T47D (cell line): ENCODE results near the gene GKN1.
A peak's percentile ranks its signal among the peaks of the same experiment; 100 is the strongest.

ENCODE experiments used
- DNase-seq, 2 experiments: peaks; one replicate each; pipeline versions ENCODE4 v3.0.0 to v3.0.0-alpha.2; 2011 to 2012; ENCODE audit warnings: low read depth in 1 of 2, low spot score in 1 of 2
- JUND ChIP-seq: IDR thresholded peaks from 2 replicates; pipeline ENCODE4 v1.6.1; 2012; ENCODE audit warnings: low read depth
- in situ Hi-C: cut with HindIII; loops from 2 replicates; pipeline ENCODE4 v1.10.0; 2016; ENCODE audit warnings: low sequenced_read_pairs, low pct_unique_long_range_greater_than_20kb

The GKN1 gene, protein sequence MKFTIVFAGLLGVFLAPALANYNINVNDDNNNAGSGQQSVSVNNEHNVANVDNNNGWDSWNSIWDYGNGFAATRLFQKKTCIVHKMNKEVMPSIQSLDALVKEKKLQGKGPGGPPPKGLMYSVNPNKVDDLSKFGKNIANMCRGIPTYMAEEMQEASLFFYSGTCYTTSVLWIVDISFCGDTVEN

GRCh38 chr2:68974251-68974650, at the start of gene GKN1:
Gene GKN1 (plus strand): TSS chr2:68974636. CDS start chr2:68974678, 42 bp downstream.
- no peak for TF ChIP-seq JUND
- in situ Hi-C loops, result no loop called here

DNA sequence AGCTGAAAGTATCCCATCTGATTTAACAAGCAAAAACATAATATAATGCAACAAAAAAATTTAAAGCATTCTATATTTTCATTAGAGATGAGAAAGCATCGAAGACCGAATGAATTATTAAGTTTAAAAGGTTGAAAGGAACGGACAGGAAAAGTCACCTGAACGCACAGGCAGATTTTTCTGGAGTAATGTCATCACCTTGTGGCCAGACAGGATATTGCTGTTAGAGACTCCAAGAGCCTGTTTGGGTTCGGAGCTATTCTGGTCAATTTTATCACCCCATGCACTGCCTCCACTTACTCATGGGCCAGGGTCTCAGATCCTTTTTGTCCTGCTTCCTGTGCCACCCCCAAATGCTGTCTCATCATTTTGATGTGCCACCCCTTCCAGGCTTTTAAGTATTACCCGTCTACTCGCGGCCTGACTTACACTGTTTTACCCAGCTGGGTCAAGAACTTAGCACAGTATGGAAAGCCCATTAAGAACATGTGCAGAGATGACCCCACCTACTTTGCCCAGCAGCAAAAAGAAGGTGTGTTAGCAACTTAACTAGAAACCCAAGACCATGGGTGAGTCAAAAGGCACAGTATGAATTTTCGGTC, 49.0 kb upstream of the GKN1 start:
- in situ Hi-C loops, result no loop called here
- TF ChIP-seq JUND, result no peak
- DNase-seq, result peak; percentile 41 to 63

More at GRCh38 chr2:68974251-68974650, at the start of gene GKN1:
- no peak for DNase-seq

- in situ Hi-C loops, result no loop called here
- no peak for TF ChIP-seq JUND
- DNase-seq, result no peak
Measured at GRCh38 chr2:68926796-68927195, 47.6 kb upstream of the GKN1 start.

DNA sequence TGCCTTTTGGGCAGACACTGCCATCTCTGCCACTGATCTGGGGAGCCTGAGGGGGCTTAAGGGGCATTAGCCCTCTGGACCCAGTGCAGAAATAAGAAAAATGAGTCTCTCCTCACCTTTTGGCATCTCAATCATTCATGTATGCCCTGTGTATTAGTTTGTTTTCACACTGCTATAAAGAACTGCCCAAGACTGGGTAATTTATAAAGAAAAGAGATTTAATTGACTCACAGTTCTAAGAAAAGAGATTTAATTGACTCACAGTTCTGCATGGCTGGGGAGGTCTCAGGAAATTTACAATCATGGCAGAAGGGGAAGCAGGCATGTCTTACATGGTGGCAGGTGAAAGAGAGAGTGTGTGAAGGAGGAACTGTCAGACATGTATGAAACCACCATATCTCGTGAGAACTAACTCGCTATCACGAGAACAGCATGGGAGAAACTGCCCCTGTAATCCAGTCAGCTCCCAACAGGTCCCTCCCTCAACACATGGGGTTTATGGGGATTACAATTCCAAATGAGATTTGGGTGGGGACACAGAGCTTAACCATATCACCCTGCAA, 43.2 kb upstream of the GKN1 start:
- in situ Hi-C loops, result no loop called here
- no peak for TF ChIP-seq JUND
- DNase-seq, result no peak

- TF ChIP-seq JUND, result no peak
- no peak for DNase-seq
- in situ Hi-C loops, result no loop called here
Measured at GRCh38 chr2:68931799-68932198, 42.6 kb upstream of the GKN1 start.

- TF ChIP-seq JUND, result no peak
- no peak for DNase-seq
- in situ Hi-C loops, result no loop called here
Measured at GRCh38 chr2:68932402-68932801, 42.0 kb upstream of the GKN1 start.

GRCh38 chr2:68934021-68934420, 40.4 kb upstream of the GKN1 start:
- no peak for TF ChIP-seq JUND
- DNase-seq, result no peak
- in situ Hi-C loops, result no loop called here

DNA sequence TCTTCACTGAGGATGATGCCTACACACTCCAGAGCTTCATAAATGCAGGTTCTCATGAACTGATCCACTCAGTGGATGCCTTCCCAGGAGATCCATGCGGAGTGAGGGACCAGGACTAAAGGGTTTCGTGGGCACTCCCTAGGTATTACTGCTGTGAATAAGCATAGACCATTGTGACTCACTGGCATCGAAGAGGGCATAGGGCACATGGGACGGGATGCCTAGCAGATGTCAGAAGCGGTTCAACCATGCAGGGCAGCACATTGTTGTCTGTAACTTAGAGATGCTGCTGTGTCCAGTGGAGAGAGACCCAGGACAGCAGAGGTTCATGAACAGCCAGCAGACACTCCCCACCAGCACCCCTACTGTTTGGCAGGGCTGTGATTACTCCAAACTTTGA, 39.0 kb upstream of the GKN1 start:
- in situ Hi-C loops, result no loop called here
- TF ChIP-seq JUND, result no peak
- DNase-seq, result no peak

GRCh38 chr2:68936427-68936826, 38.0 kb upstream of the GKN1 start:
- in situ Hi-C loops, result no loop called here
- DNase-seq, result no peak
- TF ChIP-seq JUND, result no peak

DNA sequence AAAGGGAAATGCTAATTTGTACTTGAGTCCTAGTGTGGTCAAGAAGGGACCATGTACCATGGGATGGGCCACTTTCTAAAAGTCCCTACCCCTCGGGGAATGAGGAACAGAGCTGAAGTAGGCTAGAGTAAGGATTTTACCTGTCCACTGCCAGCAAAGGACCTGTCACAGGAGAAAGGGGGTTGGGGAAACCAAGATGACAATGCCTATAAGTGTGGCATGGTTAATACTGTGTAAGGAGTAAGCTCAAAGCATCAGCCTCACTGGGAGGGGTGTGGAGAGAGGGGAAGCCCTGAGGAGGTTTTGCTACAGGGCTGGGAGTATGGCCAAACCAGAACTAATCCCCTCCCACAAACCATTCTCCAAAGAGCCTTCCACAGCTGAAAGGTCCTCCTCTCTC, 37.5 kb upstream of the GKN1 start:
- DNase-seq, result no peak
- no peak for TF ChIP-seq JUND
- in situ Hi-C loops, result no loop called here

GRCh38 chr2:68937346-68938055, 36.9 kb upstream of the GKN1 start:
- no peak for DNase-seq
- in situ Hi-C loops, result no loop called here
- no peak for TF ChIP-seq JUND

GRCh38 chr2:68938938-68939337, 35.5 kb upstream of the GKN1 start:
- no peak for DNase-seq
- no peak for TF ChIP-seq JUND
- in situ Hi-C loops, result no loop called here

GRCh38 chr2:68939962-68940361, 34.5 kb upstream of the GKN1 start:
- in situ Hi-C loops, result no loop called here
- TF ChIP-seq JUND, result no peak
- DNase-seq, result no peak
